Measurements from ENCODE around the gene EDNRA.

- TF ChIP-seq YY1 (IDR thresholded peaks at IDR 0.05; ENCODE audit: insufficient read depth, insufficient read length) (no peak), SUZ12 (IDR thresholded peaks at IDR 0.05; ENCODE audit: extremely low read depth, insufficient read depth, insufficient read length) (no peak), ZNF274 (IDR thresholded peaks at IDR 0.05; ENCODE audit: low read depth, low read length) (no peak)
Observed at GRCh38 chr4:147440442-147440841, 40.5 kb upstream of the EDNRA start.

Data from NT2/D1 (cell line).